H9 (cell line): Measurements from ENCODE around the gene SEMA7A. TPM values are rescaled to one million over a fixed set of nuclear protein-coding genes. Genes with fewer than 3 reads are reported as not detected.
"Not testable (repeated sequence)": the region's sequence is repeated elsewhere in the genome, so short reads cannot be mapped to it uniquely, and the experiment has no call there.

Source experiments
- DNase-seq: peaks from one replicate; pipeline ENCODE4 v3.0.0-alpha.2; 2017
- H2AFZ ChIP-seq: one replicate; pipeline ENCODE4 v1.6.1; 2013; ENCODE audit warnings: mild to moderate bottlenecking, low read length, control low read depth, moderate library complexity
- H2AK5ac ChIP-seq: 2 replicates; pipeline ENCODE4 v1.6.1; 2013; ENCODE audit warnings: low read length, control low read depth, mixed read lengths; ENCODE audit not compliant: insufficient read length
- H2BK120ac ChIP-seq: one replicate; pipeline ENCODE4 v1.6.1; 2013; ENCODE audit warnings: low read depth, mild to moderate bottlenecking, low read length, control low read depth, inconsistent platforms; ENCODE audit not compliant: poor library complexity, severe bottlenecking
- H2BK12ac ChIP-seq: 2 replicates; pipeline ENCODE4 v1.6.1; 2013; ENCODE audit warnings: low read length, control low read depth, mixed read lengths, low read depth; ENCODE audit not compliant: insufficient read length
- H2BK15ac ChIP-seq: 2 replicates; pipeline ENCODE4 v1.6.1; 2013; ENCODE audit warnings: low read depth, low read length, control low read depth
- H2BK20ac ChIP-seq: one replicate; pipeline ENCODE4 v1.6.1; 2013; ENCODE audit warnings: low read depth, mild to moderate bottlenecking, low read length, control low read depth, inconsistent platforms; ENCODE audit not compliant: poor library complexity, severe bottlenecking
- H2BK5ac ChIP-seq: 2 replicates; pipeline ENCODE4 v1.6.1; 2013; ENCODE audit warnings: low read length, control low read depth, mixed read lengths; ENCODE audit not compliant: insufficient read length
- H3K14ac ChIP-seq: 2 replicates; pipeline ENCODE4 v1.6.1; 2013; ENCODE audit warnings: low read length, control low read depth; ENCODE audit not compliant: insufficient read depth
- H3K18ac ChIP-seq: 2 replicates; pipeline ENCODE4 v1.6.1; 2013; ENCODE audit warnings: low read depth, mild to moderate bottlenecking, mixed read lengths, low read length, control low read depth; ENCODE audit not compliant: insufficient read length
- H3K23ac ChIP-seq: 2 replicates; pipeline ENCODE4 v1.6.1; 2013; ENCODE audit warnings: low read length, control low read depth, mixed read lengths, low read depth; ENCODE audit not compliant: insufficient read length
- H3K23me2 ChIP-seq: 2 replicates; pipeline ENCODE4 v1.6.1; 2013; ENCODE audit warnings: low read depth, mild to moderate bottlenecking, mixed read lengths, low read length, control low read depth; ENCODE audit not compliant: insufficient read length, poor library complexity, severe bottlenecking
- H3K27ac ChIP-seq: 2 replicates; pipeline ENCODE4 v1.5.1; 2013; ENCODE audit warnings: low read length, control low read depth, mixed read lengths, low read depth; ENCODE audit not compliant: insufficient read length
- H3K27me3 ChIP-seq: 2 replicates; pipeline ENCODE4 v1.6.1; 2013; ENCODE audit warnings: low read length, control low read depth, inconsistent platforms; ENCODE audit not compliant: insufficient read depth
- H3K4ac ChIP-seq: 2 replicates; pipeline ENCODE4 v1.6.1; 2013; ENCODE audit warnings: low read depth, mild to moderate bottlenecking, control low read depth, inconsistent platforms, low read length, moderate library complexity
- H3K4me1 ChIP-seq: 2 replicates; pipeline ENCODE4 v1.6.1; 2013; ENCODE audit warnings: low read length, control low read depth, inconsistent platforms; ENCODE audit not compliant: insufficient read depth
- H3K4me2 ChIP-seq: 2 replicates; pipeline ENCODE4 v1.6.1; 2013; ENCODE audit warnings: low read length, control low read depth, mixed read lengths; ENCODE audit not compliant: insufficient read length, insufficient read depth
- H3K56ac ChIP-seq: 2 replicates; pipeline ENCODE4 v1.6.1; 2013; ENCODE audit warnings: low read depth, mild to moderate bottlenecking, mixed read lengths, low read length, control low read depth; ENCODE audit not compliant: insufficient read length
- H3K79me1 ChIP-seq: 2 replicates; pipeline ENCODE4 v1.6.1; 2013; ENCODE audit warnings: low read depth, mild to moderate bottlenecking, moderate library complexity, low read length, control low read depth, inconsistent platforms; ENCODE audit not compliant: insufficient read depth, poor library complexity, severe bottlenecking
- H3K79me2 ChIP-seq: 2 replicates; pipeline ENCODE4 v1.6.1; 2013; ENCODE audit warnings: low read length, control low read depth, inconsistent platforms; ENCODE audit not compliant: insufficient read depth
- H3K9ac ChIP-seq: 2 replicates; pipeline ENCODE4 v1.6.1; 2013; ENCODE audit warnings: low read length, control low read depth, mixed read lengths; ENCODE audit not compliant: insufficient read length; ENCODE audit errors: extremely low read depth
- H3K9me3 ChIP-seq: one replicate; pipeline ENCODE4 v1.6.1; 2013; ENCODE audit warnings: low read depth, low read length, inconsistent platforms; ENCODE audit not compliant: control insufficient read depth
- H3T11ph ChIP-seq: one replicate; pipeline ENCODE4 v1.6.1; 2013; ENCODE audit warnings: mild to moderate bottlenecking, low read length, control low read depth, inconsistent platforms
- H4K20me1 ChIP-seq: one replicate; pipeline ENCODE4 v1.6.1; 2013; ENCODE audit not compliant: control insufficient read depth, insufficient read length, insufficient read depth
- H4K5ac ChIP-seq: 2 replicates; pipeline ENCODE4 v1.6.1; 2013; ENCODE audit warnings: low read depth, mild to moderate bottlenecking, mixed read lengths, low read length, control low read depth; ENCODE audit not compliant: insufficient read length
- H4K8ac ChIP-seq: replicated peaks from 2 replicates; pipeline ENCODE4 v1.6.1; 2013; ENCODE audit warnings: low read length, control low read depth, mixed read lengths, low read depth; ENCODE audit not compliant: insufficient read length
- H4K91ac ChIP-seq: 2 replicates; pipeline ENCODE4 v1.6.1; 2013; ENCODE audit warnings: low read depth, mild to moderate bottlenecking, moderate library complexity, mixed read lengths, low read length, control low read depth; ENCODE audit not compliant: insufficient read length
- H3K27ac Mint-ChIP-seq, 3 experiments: 2 replicates in 2 of 3; 3 replicates in 1 of 3; pipeline ENCODE4 v1.8.0; 2020 to 2021; ENCODE audit warnings: mixed read lengths in 3 of 3, mild to moderate bottlenecking in 1 of 3, moderate library complexity in 1 of 3
- H3K27me3 Mint-ChIP-seq: 2 replicates; pipeline ENCODE4 v1.8.0; 2021; ENCODE audit warnings: low read depth, mild to moderate bottlenecking, moderate library complexity, mixed read lengths
- H3K36me3 Mint-ChIP-seq, 3 experiments: 2 replicates in 2 of 3; 3 replicates in 1 of 3; pipeline ENCODE4 v1.8.0; 2020 to 2021; ENCODE audit warnings: low read depth in 3 of 3, mixed read lengths in 3 of 3; ENCODE audit not compliant: insufficient read depth in 1 of 3
- H3K4me1 Mint-ChIP-seq, 2 experiments: 2 replicates each; pipeline ENCODE4 v1.8.0; 2020; ENCODE audit warnings: mixed read lengths in 2 of 2
- H3K4me3 Mint-ChIP-seq, 2 experiments: 2 replicates in 1 of 2; 3 replicates in 1 of 2; pipeline ENCODE4 v1.8.0; 2020 to 2021; ENCODE audit warnings: mild to moderate bottlenecking in 2 of 2, mixed read lengths in 2 of 2, moderate library complexity in 1 of 2
- H3K9me3 Mint-ChIP-seq, 2 experiments: 2 replicates in 1 of 2; 3 replicates in 1 of 2; pipeline ENCODE4 v1.8.0; 2020; ENCODE audit warnings: mild to moderate bottlenecking in 2 of 2, mixed read lengths in 2 of 2, moderate library complexity in 1 of 2
- WGBS: extraction: QIAGEN DNeasy Blood & Tissue Kit; methylation state at CpG from one replicate; pipeline ENCODE4 v1.1.7; 2013; ENCODE audit warnings: missing lambda C conversion rate, low lambda C conversion rate, mixed read lengths; ENCODE audit not compliant: insufficient read length; ENCODE audit errors: extremely low coverage; 5-methylcytosine and 5-hydroxymethylcytosine counted together
- total RNA-seq: library from RNA; stranded (reverse); gene quantifications from 2 replicates; pipeline ENCODE4 v1.2.1, GENCODE V29; 2021

SEMA7A gene
- total RNA-seq, 1 experiment from 2014 or later: 5.7 TPM

- H3K4me1 Mint-ChIP-seq, H3K27me3 Mint-ChIP-seq, H3K4me1 ChIP-seq, H3K56ac ChIP-seq, H2BK15ac ChIP-seq, H2AK5ac ChIP-seq, DNase-seq, H3K9me3 ChIP-seq, H2AFZ ChIP-seq, H3K4me2 ChIP-seq, H3K79me1 ChIP-seq, H2BK120ac ChIP-seq, H3K4ac ChIP-seq, H4K8ac ChIP-seq, H3K9me3 Mint-ChIP-seq, H4K91ac ChIP-seq, H4K5ac ChIP-seq, H3K27ac Mint-ChIP-seq, H3K9ac ChIP-seq, H3K23me2 ChIP-seq, H2BK12ac ChIP-seq, H3K14ac ChIP-seq, H3K27ac ChIP-seq, H3T11ph ChIP-seq, H3K23ac ChIP-seq, H2BK20ac ChIP-seq, H2BK5ac ChIP-seq, H3K27me3 ChIP-seq, H3K18ac ChIP-seq, H4K20me1 ChIP-seq, H3K4me3 Mint-ChIP-seq, H3K79me2 ChIP-seq: not testable (repeated sequence)
- WGBS: no CpG with 5 or more reads among the region's 7 CpGs
- peaks cover 30 to 43% (median 38%) of the 10 kb centered on the region in 3 experiments for H3K36me3 Mint-ChIP-seq
These were observed 37.9 kb upstream of the SEMA7A start for GRCh38 chr15:74471621-74472020.
